ENCODE results near the gene DENND4B.

GRCh38 chr1:153906396-153906795 lies 40.1 kb downstream of the DENND4B start:
- TF ChIP-seq IRF3 (IDR thresholded peaks at IDR 0.05; ENCODE audit: low read depth, low read length) (no peak), MEF2A (IDR thresholded peaks at IDR 0.05; ENCODE audit: borderline replicate concordance, low read depth) (no peak)

Measured in SK-N-SH (cell line).